CD8-positive, alpha-beta memory T cell (primary cell): ENCODE results near the gene C16orf92. TPM values are rescaled to one million over a fixed set of nuclear protein-coding genes. Genes with fewer than 3 reads are reported as not detected.
A peak's percentile ranks its signal among the peaks of the same experiment; 100 is the strongest.

Experiments used
- CTCF ChIA-PET: fragments of 350-600 bp; sonication (Branson Sonifier 250); formaldehyde crosslinking; loops from one replicate; lab custom pipeline; 2021; ENCODE audit warnings: antibody characterized with exemption; lab: Charles Lee
- POLR2A ChIA-PET: fragments of 350-600 bp; sonication (Branson Sonifier 250); formaldehyde crosslinking; loops from one replicate; lab custom pipeline; 2021; ENCODE audit warnings: antibody characterized with exemption; lab: Charles Lee
- DNase-seq, 5 donors: peaks; one replicate each; pipeline versions ENCODE4 v3.0.0 to v3.0.0-alpha.2; 2020 to 2022; ENCODE audit warnings: mixed read lengths in 1 of 5
- H3K27ac ChIP-seq: one replicate; pipeline ENCODE4 v1.7.0; 2013; ENCODE audit warnings: low read depth, mild to moderate bottlenecking, low read length, moderate library complexity
- H3K27me3 ChIP-seq: 2 replicates; pipeline ENCODE4 v1.7.0; 2013; ENCODE audit warnings: low read length, mild to moderate bottlenecking; ENCODE audit not compliant: insufficient read depth, poor library complexity, severe bottlenecking
- H3K36me3 ChIP-seq: 2 replicates; pipeline ENCODE4 v1.7.0; 2013; ENCODE audit warnings: mild to moderate bottlenecking, low read length, moderate library complexity; ENCODE audit not compliant: insufficient read depth
- H3K4me1 ChIP-seq: 2 replicates; pipeline ENCODE4 v1.7.0; 2013; ENCODE audit warnings: mild to moderate bottlenecking, low read length, moderate library complexity; ENCODE audit not compliant: insufficient read depth
- H3K4me3 ChIP-seq: 2 replicates; pipeline ENCODE4 v1.7.0; 2013; ENCODE audit warnings: mild to moderate bottlenecking, low read length
- H3K9me3 ChIP-seq: 2 replicates; pipeline ENCODE4 v1.7.0; 2013; ENCODE audit warnings: mild to moderate bottlenecking, low read length
- H3K27ac Mint-ChIP-seq, 8 donors: one replicate each; pipeline ENCODE4 v1.8.0; 2020 to 2021; ENCODE audit warnings: mixed read lengths in 8 of 8, mild to moderate bottlenecking in 6 of 8, inconsistent platforms in 3 of 8, moderate library complexity in 3 of 8
- H3K27me3 Mint-ChIP-seq, 2 donors: one replicate each; pipeline ENCODE4 v1.8.0; 2020 to 2021; ENCODE audit warnings: mixed read lengths in 2 of 2, mild to moderate bottlenecking in 1 of 2, moderate library complexity in 1 of 2
- H3K36me3 Mint-ChIP-seq, 3 donors: one replicate each; pipeline ENCODE4 v1.8.0; 2020 to 2021; ENCODE audit warnings: mixed read lengths in 3 of 3, inconsistent platforms in 1 of 3, mild to moderate bottlenecking in 1 of 3
- H3K4me1 Mint-ChIP-seq, 3 donors: one replicate each; pipeline ENCODE4 v1.8.0; 2020 to 2021; ENCODE audit warnings: mixed read lengths in 3 of 3, inconsistent platforms in 1 of 3, mild to moderate bottlenecking in 1 of 3
- H3K4me3 Mint-ChIP-seq, 7 donors: one replicate each; pipeline ENCODE4 v1.8.0; 2020 to 2021; ENCODE audit warnings: mixed read lengths in 7 of 7, mild to moderate bottlenecking in 6 of 7, moderate library complexity in 4 of 7, inconsistent platforms in 2 of 7
- H3K9me3 Mint-ChIP-seq, 5 donors: one replicate each; pipeline ENCODE4 v1.8.0; 2020 to 2022; ENCODE audit warnings: mixed read lengths in 5 of 5, mild to moderate bottlenecking in 3 of 5, moderate library complexity in 2 of 5, inconsistent platforms in 1 of 5
- polyA plus RNA-seq: library from polyadenylated mRNA; unstranded; fragments of 300-500 nt; fragmentation: Illumina TruSeq; gene quantifications from one replicate; pipeline ENCODE4 v1.2.3, GENCODE V29; 2021
- total RNA-seq, 2 experiments: library from RNA; stranded (reverse); gene quantifications; one replicate each; pipeline ENCODE4 v1.2.3, GENCODE V29; 2021

The C16orf92 gene
- total and polyA plus RNA-seq, 3 experiments from 2014 or later = not detected

GRCh38 chr16:29995911-29996765 lies 26.9 kb upstream of the C16orf92 start, which contains the start of gene INO80E:
INO80E (plus strand) TSS chr16:29996241; CDS start chr16:29996311, 70 bp downstream.
- Histone ChIP-seq H3K27ac (peak within 1 kb of the TSS; percentile 95), H3K27me3 (no peaks in the 10 kb centered on the region), H3K36me3 (peaks cover 4% of the 10 kb centered on the region), H3K9me3 (no peaks in the 10 kb centered on the region), H3K4me1 (peaks cover 19% of the 10 kb centered on the region), H3K4me3 (peak within 1 kb of the TSS; percentile 83)
- peak within 1 kb of the TSS; percentile 95 to 99 (median 96) for H3K4me3 Mint-ChIP-seq
- POLR2A ChIA-PET = interaction anchor here (0.6 to 3.8 kb wide), 8 partner anchors 10 to 348 kb away, joined by 3 to 14 read pairs (median 4); partner anchors contain the start of genes ALDOA, PAGR1, TAOK2 and TMEM219
- H3K4me1 Mint-ChIP-seq = peaks cover 30 to 55% (median 46%) of the 10 kb centered on the region in 3 donors
- peak within 1 kb of the TSS; percentile 96 to 99 (median 98) for H3K27ac Mint-ChIP-seq
- H3K36me3 Mint-ChIP-seq = peaks cover 0 to 71% (median 8%) of the 10 kb centered on the region in 3 donors
- no peaks in the 10 kb centered on the region for H3K27me3 Mint-ChIP-seq
- H3K9me3 Mint-ChIP-seq = no peaks in the 10 kb centered on the region
- CTCF ChIA-PET = interaction anchor here (0.8 to 1.9 kb wide), 6 partner anchors 9 to 302 kb away, joined by 3 to 4 read pairs (median 3); partner anchors contain the start of genes CDIPT and TAOK2
- DNase-seq = peak; percentile 97 to 99 (median 98)

GRCh38 chr16:29996766-29997250 lies 26.2 kb upstream of the C16orf92 start:
- peaks cover 0 to 71% (median 8%) of the 10 kb centered on the region in 3 donors for H3K36me3 Mint-ChIP-seq
- ChIA-PET POLR2A (interaction anchor here (0.8 to 3.8 kb wide), 4 partner anchors 23 to 295 kb away, joined by 3 to 14 read pairs (median 4); partner anchors contain the start of genes ALDOA, PAGR1 and TAOK2), CTCF (interaction anchor here (0.6 to 1.9 kb wide), 5 partner anchors 9 to 303 kb away, joined by 3 to 4 read pairs (median 3); no protein-coding TSS in a partner anchor)
- H3K27ac ChIP-seq = peak overlapping the region; percentile 95
- H3K4me3 Mint-ChIP-seq = peak overlapping the region; percentile 95 to 99 (median 96)
- H3K9me3 Mint-ChIP-seq = no peaks in the 10 kb centered on the region
- H3K4me1 Mint-ChIP-seq = peaks cover 30 to 55% (median 46%) of the 10 kb centered on the region in 3 donors
- peaks cover 4% of the 10 kb centered on the region for H3K36me3 ChIP-seq
- H3K27ac Mint-ChIP-seq = peak overlapping the region; percentile 54 to 99 (median 98)
- DNase-seq = no peak
- H3K27me3 Mint-ChIP-seq = no peaks in the 10 kb centered on the region
- peaks cover 19% of the 10 kb centered on the region for H3K4me1 ChIP-seq
- H3K4me3 ChIP-seq = peak overlapping the region; percentile 83
- H3K9me3 ChIP-seq = no peaks in the 10 kb centered on the region
- no peaks in the 10 kb centered on the region for H3K27me3 ChIP-seq

- H3K9me3 Mint-ChIP-seq = no peaks in the 10 kb centered on the region
- H3K4me3 Mint-ChIP-seq = no peak overlapping the region
- no peaks in the 10 kb centered on the region for H3K27me3 Mint-ChIP-seq
- Histone ChIP-seq H3K36me3 (peaks cover 4% of the 10 kb centered on the region), H3K27ac (no peak overlapping the region), H3K27me3 (no peaks in the 10 kb centered on the region), H3K4me1 (peaks cover 13% of the 10 kb centered on the region), H3K4me3 (no peak overlapping the region), H3K9me3 (no peaks in the 10 kb centered on the region)
- H3K36me3 Mint-ChIP-seq = peaks cover 0 to 70% (median 3%) of the 10 kb centered on the region in 3 donors
- peaks cover 31 to 47% (median 40%) of the 10 kb centered on the region in 3 donors for H3K4me1 Mint-ChIP-seq
- no peak for DNase-seq
- ChIA-PET CTCF (no interaction called here), POLR2A (no interaction called here)
- H3K27ac Mint-ChIP-seq = peak overlapping the region in 1 of 8 donors; percentile 65
Observed at GRCh38 chr16:29999605-30000004, 23.4 kb upstream of the C16orf92 start.

DNA sequence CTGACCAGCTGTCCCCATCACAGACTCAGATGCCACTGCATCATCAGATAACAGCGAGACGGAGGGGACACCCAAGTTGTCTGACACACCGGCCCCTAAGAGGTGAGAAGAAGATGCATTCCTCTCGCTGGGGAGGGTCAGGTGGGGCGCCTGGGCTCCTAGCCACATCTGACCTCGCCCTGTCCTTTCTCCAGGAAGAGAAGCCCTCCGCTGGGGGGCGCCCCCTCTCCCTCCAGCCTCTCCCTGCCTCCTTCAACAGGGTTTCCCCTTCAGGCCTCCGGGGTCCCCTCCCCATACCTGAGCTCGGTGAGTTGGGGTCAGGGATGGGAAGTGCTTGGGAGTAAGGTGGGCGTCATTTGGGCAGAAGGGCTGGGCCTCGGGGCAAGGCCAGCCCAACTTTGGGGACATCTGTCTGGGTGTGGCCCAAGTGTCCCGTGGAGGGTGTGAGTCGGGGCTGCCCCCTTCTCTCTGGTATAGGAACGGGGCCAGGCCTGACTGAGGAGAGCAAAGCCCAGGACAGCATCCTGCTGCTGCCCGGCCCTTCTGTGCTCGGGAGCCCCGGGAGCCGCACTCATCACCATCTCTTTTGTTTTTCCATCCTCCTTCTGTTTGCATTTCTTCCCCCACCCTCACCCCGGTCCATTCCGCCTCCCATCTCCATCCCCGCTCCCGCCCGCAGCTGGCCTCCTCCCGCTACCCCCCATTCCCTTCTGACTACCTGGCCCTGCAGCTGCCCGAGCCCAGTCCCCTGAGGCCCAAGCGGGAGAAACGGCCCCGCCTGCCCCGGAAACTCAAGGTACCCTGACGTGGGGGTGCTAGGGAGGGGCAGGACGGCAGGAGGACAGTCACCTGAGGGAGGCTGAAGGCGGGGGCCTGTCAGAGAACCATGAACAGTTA lies 22.0 kb upstream of the C16orf92 start:
- H3K4me1 Mint-ChIP-seq = peaks cover 26 to 34% (median 33%) of the 10 kb centered on the region in 3 donors
- POLR2A ChIA-PET = no interaction called here

GRCh38 chr16:30002614-30003346 lies 20.2 kb upstream of the C16orf92 start:
- H3K9me3 Mint-ChIP-seq = no peaks in the 10 kb centered on the region
- peaks cover 4% of the 10 kb centered on the region for H3K36me3 ChIP-seq
- H3K4me1 Mint-ChIP-seq = peaks cover 15 to 20% (median 19%) of the 10 kb centered on the region in 3 donors
- peaks cover 0 to 46% (median 3%) of the 10 kb centered on the region in 3 donors for H3K36me3 Mint-ChIP-seq
- no peaks in the 10 kb centered on the region for H3K9me3 ChIP-seq
- H3K4me1 ChIP-seq = no peaks in the 10 kb centered on the region
- ChIA-PET CTCF (interaction anchor here (1.2 kb wide), 1 partner anchor 303 kb away, joined by 4 read pairs; no protein-coding TSS in a partner anchor), POLR2A (no interaction called here)
- peak overlapping the region in 2 of 8 donors; percentile 12 to 75 for H3K27ac Mint-ChIP-seq
- H3K4me3 Mint-ChIP-seq = peak overlapping the region in 2 of 7 donors; percentile 33 to 71
- no peaks in the 10 kb centered on the region for H3K27me3 Mint-ChIP-seq
- no peaks in the 10 kb centered on the region for H3K27me3 ChIP-seq
- H3K4me3 ChIP-seq = no peak overlapping the region
- H3K27ac ChIP-seq = no peak overlapping the region
- no peak for DNase-seq

More for the DNA sequence above, 22.0 kb upstream of the C16orf92 start:
- Mint-ChIP-seq H3K36me3 (peaks cover 0 to 58% (median 3%) of the 10 kb centered on the region in 3 donors), H3K27me3 (no peaks in the 10 kb centered on the region), H3K4me3 (no peak overlapping the region), H3K27ac (peak overlapping the region in 1 of 8 donors; percentile 52), H3K9me3 (no peaks in the 10 kb centered on the region)
- CTCF ChIA-PET = no interaction called here
- no peak overlapping the region for H3K4me3 ChIP-seq
- no peaks in the 10 kb centered on the region for H3K9me3 ChIP-seq
- H3K27ac ChIP-seq = no peak overlapping the region
- no peaks in the 10 kb centered on the region for H3K27me3 ChIP-seq
- peaks cover 4% of the 10 kb centered on the region for H3K36me3 ChIP-seq
- DNase-seq = no peak
- peaks cover 8% of the 10 kb centered on the region for H3K4me1 ChIP-seq

GRCh38 chr16:30003670-30004423 lies 19.2 kb upstream of the C16orf92 start:
- H3K27me3 Mint-ChIP-seq = peaks cover 4 to 6% of the 10 kb centered on the region in 2 donors
- ChIA-PET CTCF (interaction anchor here (0.8 to 2.1 kb wide), 4 partner anchors 116 to 304 kb away, joined by 3 to 8 read pairs (median 4); no protein-coding TSS in a partner anchor), POLR2A (no interaction called here)
- DNase-seq = no peak
- no peaks in the 10 kb centered on the region for H3K9me3 Mint-ChIP-seq
- H3K27ac Mint-ChIP-seq = no peak overlapping the region
- Histone ChIP-seq H3K36me3 (peaks cover 4% of the 10 kb centered on the region), H3K27ac (no peak overlapping the region), H3K4me1 (no peaks in the 10 kb centered on the region), H3K9me3 (no peaks in the 10 kb centered on the region), H3K27me3 (no peaks in the 10 kb centered on the region), H3K4me3 (no peak overlapping the region)
- no peak overlapping the region for H3K4me3 Mint-ChIP-seq
- peaks cover 10 to 11% (median 11%) of the 10 kb centered on the region in 3 donors for H3K4me1 Mint-ChIP-seq
- H3K36me3 Mint-ChIP-seq = peaks cover 0 to 39% (median 3%) of the 10 kb centered on the region in 3 donors
